C4-2B (cell line): Measurements from ENCODE around the gene NSD1.

Experiments
- CTCF ChIP-seq: fragments of 450-650 bp; conservative IDR thresholded peaks from 2 replicates; pipeline ENCODE4 v1.5.1; 2017; ENCODE audit warnings: mild to moderate bottlenecking
- ZFX ChIP-seq: fragments of 450-650 bp; IDR thresholded peaks from 2 replicates; pipeline ENCODE4 v1.6.1; 2017

GRCh38 chr5:177090813-177091212 lies 42.8 kb upstream of the NSD1 start:
- TF ChIP-seq CTCF: no peak
- TF ChIP-seq ZFX: no peak
